Right forelimb (tissue), 1 donor: ENCODE data around the gene MEIS2.

Source experiments
- DNase-seq: peaks from one replicate; pipeline ENCODE4 v3.0.0-alpha.2; 2018

Gene MEIS2

DNA sequence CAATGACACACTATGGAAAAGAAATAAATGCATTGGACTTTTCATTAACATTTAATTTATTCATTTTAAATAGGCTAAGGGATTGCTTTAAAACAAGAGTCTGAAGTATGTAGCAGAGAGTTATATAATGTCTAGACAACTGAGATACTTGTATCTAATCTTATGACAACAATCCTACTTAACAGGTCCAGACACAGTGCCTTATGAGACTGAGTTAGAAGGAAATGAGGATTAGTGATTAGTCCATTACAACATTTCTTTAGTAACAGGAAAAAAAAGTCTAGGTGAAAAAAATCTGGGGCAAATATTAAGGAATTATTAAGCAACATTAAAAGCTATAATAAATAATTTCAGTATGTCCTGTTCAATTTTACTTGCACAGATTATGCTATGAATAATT, 140.6 kb downstream of the MEIS2 start:
- DNase-seq, result no peak

DNA sequence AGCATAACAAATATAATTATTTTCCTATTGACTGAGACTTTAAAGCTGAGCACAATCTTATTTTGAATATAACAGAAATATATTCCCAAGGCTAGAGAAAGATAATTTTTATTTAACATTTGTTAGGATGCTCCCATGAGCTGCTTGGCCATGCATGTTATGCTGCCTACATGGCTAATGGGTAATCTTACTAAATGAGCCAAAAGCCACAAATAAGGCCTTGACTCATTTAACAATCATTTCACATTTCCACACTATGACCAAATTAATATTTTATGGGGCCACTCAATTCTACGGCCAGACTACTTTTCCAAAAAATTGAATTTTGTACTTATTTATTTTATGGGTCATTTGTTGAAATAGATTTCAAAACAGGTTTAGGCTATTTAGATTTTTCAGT, 141.7 kb downstream of the MEIS2 start:
- no peak for DNase-seq

DNA sequence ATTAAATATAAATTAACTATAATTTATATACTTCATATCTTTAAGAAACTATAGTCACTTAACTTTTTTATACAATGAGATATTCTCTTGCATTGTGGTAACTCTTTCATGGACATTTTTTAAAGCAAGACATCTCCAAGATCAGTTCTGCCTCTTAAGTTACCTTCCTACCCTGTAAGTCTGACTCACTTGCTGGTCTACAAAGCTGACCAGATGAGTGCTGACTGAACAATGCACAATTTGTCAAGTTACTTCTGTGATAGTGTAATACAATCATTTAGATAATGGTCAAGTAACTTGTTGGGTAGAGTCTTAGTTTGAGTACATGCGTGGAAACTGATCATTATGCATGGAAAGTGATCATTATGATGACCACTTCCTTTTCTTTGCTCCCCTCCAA, 145.9 kb downstream of the MEIS2 start:
- no peak for DNase-seq

DNA sequence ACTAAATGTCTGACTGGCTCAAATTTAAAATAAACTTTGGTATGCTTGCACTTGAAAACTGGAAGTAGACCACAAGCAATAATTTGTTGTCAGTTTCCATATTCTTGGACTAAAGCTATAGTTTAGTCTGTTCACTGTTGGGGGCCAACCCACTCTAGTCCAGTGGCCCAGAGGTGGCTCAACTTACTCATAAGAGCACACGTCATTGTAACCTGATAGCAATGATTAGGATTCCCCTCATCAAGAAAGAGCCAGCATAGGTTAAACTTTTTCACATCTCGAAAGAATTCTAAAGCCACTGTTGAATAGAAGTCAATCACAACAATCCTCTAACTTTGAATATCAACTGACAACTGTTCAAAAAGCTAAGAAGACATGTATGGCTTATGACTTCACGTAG, 147.0 kb downstream of the MEIS2 start:
- DNase-seq, result no peak

DNA sequence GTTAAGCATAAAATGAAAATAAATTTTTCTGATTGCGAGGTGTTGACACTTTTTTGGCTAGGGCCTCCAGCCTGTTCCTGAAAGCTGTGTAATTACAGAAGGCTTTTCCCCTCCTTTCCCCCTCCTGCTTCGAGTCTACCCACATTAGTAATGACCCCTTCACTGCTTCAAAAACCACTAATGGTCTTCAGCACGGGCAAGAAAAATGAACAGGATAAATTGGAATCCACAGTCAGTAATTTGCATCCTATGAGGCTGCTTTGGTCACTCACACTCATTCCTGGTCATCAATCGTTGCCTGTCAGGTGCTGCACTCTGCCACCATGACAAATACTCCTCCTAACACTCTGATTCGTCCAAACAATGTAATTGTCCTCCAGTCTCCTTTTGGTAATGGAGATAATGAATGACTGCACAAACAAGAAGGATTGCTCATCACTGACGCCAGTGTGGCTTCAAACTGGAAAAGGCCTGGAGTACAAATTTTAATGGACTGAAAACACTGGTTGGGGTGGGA, 148.6 kb downstream of the MEIS2 start:
- no peak for DNase-seq

DNA sequence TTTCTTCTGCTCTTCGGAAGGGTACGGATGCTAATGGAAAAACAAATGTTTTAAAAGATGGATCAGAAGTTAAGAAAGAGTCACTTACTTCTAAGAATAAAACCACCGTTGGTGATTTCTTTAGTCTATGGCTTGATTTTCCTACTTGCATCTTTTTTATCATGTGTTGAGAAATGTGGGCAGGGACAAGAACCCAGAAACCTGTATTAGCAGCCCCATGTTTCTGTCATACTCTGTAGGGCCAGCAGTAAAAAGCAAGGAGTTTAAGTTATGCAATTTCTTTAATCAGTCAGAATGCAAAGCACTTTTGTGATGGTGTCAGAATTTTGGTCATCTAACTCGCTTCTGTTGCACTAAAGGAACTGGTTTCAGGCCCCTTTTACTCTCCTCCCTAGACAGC, 150.0 kb downstream of the MEIS2 start:
- no peak for DNase-seq

DNA sequence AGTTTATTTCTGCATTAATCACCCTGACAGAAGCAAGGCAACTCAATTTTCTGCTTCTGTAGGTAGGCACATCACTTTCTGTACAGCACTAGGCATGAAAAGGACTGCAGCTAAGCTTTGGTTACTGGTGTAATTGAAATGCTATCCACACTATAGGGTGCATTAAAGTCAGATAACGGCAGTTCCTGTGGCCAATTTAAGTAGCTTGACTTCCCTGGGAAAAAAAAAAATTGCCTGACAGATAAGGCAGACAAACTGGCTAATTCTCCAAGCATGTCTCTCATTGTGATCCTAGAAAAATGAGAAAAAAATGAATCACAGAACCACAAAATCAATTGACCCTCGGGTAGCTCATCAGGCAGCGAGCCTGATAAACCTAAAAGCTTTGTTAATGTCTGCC, 151.4 kb downstream of the MEIS2 start:
- no peak for DNase-seq

DNA sequence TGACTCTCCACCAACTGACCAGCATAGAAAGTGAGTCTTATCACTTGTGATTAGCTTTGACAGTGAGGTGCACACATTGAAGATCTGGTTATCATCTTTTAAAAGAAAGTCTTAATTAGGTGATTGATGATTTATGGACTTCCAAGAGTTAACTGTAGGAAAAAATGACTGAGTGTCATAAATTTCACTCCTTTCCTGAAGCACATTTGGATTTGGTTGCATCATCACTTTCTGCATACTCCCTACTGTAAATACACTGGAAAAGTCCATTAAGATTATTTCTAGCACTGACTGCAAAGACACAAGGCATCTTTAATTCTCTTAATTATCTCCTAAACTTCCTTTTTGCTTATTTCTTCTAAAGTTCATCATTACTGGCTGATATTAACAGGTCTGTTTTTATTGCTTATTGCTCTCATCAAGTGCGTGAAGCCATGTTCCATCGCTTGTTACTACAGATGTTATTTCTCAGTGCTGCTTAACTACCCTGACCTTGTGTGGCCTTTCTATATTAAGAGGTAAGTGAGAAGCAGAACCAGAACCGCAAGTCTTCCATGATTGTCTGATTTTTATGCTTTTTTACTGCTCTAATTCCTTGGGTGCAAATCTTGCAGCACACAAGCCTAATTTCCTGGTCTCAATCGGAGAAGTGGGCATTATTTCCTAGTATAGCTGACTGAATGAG, 153.2 kb downstream of the MEIS2 start:
- DNase-seq, result no peak

DNA sequence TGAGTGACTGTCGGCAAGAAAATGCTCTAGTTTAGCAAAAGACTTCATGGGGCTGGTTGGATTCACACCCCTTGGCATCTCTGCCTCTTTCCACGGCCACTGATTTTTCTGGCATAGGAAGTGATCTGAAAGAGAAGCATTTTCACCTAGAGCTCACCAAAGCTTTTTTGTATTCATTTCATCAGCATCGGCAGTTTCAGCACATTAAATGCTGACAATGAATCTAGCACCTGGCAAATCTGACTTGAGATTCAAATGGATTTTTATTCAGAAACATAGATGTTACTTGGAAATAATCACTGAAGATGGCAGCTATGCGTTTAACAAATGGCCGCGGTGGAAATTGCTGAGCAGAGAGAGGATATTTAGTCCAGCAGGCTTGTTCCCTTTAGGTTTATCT, 155.9 kb downstream of the MEIS2 start:
- DNase-seq, result no peak

DNA sequence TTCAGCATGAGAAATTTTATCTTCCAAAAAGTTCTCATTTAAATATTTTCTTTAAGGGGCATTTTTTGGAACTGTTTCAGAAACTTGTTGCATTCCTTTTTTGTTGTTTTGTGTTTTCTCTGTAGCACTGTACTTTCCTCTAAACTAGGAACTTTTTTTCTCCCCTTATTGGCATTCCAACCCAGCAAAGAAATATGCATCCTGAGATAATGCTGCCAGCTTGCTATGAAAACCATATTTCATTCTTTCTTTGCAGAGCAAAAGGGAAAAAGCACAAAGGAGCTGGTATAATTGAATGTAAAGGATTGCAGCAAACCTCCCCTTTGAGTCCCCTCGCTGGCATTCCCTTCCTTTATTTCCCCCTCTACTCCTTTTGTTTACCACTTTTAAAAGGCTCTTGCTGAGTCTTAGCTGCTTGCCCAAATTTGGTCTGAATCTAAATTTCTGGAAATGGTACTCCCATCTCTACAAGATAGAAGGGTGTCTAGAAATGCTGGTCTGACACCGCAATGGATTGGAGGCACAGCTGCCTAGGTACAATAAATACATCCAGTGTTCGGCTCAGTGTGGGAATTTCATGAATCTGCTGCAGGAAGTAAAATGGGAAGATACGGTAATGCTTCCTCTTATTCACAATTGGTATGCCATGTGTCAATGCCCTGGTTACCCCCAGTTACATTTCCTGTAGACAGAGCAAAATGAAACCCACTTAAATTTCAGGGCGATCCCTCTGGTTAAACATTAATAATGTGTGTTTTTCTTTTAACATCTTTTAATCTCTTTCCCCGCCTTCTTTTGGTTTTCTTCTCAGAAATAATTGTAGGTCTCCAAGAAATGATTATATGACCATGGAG, 156.6 kb downstream of the MEIS2 start:
- DNase-seq, result no peak

DNA sequence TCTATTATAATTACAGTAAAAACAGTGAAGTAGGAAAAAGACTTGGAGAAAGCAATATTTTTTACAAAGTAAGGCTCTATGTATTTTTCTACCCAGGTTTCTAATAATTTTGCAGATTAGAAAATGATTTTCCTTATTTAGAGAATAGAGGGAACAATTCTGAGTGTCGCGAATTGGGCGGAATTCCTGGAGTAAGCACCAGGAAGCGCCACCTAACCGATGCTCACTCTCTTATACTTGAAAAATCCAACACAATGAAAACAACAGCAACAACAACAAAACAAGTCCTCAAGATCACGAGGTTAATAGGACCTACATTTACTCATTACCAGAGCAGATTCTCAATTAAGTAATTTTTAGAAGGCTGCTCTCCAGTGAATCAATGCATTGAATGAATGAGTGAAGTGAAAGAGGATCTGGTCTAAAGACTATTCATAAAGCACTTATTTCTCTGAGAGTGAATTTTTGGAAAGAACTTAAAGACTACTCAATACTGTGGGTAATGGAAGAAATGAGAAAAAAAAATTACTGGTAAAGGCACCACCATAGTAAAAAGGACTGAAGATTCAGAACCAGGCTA, 158.0 kb downstream of the MEIS2 start:
- DNase-seq, result no peak

DNA sequence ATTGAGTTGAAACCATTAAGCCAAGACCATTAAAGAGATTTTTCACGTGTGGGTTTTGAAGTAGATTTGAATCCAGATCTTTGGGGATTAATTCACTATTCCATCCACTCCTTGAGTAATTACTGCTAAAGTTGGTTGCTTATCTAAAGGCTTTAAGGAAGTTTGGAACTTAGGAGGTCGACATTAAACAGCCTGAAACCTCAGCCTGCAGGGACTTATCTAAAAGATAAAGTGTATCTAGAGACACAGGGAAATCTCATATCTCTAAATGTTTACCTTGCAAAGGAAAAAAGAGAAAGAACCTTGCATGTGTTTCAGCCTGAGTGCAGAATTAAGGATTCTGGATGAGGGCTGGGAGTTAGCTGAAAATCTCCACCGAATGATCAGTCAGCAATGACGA, 158.6 kb downstream of the MEIS2 start:
- no peak for DNase-seq

DNA sequence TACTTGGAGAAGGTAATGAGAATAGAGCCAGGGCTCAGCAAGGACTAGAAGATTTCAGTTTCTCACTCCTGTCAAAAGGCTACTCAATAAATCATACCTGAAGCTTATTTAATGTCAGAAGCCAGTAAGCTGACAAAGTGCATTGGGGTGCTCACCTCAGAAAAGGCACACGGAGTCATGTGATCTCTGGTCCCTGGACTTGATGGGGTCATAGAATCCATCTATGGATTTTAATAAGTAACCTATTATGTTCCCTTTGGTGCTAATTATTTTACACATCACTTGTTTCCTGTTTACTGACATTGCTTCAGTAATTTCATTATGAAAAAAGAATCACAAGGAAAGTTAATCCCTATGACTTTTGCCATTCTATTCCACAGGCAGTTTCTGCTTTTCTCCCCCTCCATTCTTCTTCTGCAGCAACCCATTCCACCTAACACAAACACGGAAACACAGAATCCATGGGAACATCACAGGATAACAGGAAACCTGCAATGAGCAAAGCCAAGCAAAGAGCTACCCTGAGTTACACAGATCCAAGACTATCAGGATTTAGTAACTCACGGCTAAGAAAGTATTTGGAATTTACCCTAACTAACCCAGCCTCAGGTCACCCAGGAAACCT, 159.6 kb downstream of the MEIS2 start:
- no peak for DNase-seq

DNA sequence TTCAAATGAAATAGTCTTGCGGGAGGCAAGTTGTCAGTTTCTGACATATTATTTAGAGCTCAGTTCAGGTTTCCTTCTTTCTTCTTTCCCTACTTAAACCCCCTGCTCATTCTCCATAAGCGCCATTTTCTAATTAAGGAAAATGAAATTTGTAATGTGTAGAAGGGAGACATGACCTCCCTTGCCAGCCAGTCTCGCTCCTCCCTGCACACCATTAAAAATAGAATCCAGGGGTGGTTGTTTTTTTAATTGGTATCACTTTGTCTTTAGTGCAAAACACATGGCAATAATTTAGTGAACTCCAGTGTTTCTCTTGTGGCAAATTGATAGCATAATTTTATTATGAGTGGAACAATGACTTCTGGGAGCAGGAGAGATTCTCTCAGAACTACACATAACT, 160.1 kb downstream of the MEIS2 start:
- no peak for DNase-seq

DNA sequence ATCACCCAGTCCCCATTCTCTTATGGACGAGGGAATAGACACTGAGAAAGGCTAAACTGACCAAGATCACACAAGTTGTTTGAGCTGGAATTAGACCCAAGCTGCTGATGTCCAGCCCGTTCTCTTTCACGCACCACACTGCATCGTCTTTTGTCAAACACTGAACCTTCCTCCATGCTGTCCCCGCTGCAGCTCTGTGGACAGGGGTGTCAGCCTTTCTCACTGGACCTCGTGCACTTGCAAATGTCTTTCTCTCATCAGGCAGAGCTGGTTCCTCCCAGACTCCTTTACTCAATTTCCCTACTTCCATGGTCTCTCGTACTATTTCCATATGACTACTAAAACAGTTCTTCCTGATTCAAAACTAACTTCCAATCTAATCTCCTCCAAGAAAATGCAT, 161.6 kb downstream of the MEIS2 start:
- no peak for DNase-seq

DNA sequence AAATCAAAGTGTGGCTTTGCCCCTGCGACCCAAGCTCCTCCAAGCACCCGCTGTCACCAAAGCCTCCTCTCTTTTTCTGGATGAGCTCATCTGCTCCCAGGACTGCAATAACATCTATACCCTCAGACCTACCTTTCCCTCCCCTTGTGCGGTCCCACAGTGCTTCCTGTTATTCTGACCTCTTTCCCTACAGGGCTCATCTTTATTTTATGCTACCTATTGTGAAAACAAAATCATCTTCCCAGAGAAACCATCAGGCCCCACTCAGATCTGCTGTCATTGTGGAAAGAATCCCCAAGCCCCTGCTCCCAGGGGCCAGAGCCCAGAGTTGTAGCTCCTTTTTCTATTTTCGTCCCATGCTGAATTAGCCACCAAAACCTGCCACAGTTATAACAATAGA, 162.2 kb downstream of the MEIS2 start:
- no peak for DNase-seq

DNA sequence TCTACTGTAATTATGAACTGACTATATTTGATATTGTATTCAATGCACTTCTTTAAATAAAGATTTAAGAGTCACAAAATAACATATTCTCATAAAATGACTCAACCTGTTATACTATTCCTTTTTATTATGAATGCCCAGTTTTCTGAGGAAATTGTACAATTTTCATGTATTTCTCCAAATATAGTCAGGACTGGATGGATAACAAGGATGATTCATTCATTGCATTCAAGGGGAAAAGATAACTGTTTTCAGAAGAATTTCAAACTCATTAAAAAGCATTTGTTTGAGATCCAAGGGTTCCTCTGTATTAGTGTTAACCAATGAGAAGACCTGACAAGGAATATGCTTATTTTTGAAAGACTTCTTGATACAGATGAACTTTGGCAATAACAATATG, 163.7 kb downstream of the MEIS2 start:
- no peak for DNase-seq

DNA sequence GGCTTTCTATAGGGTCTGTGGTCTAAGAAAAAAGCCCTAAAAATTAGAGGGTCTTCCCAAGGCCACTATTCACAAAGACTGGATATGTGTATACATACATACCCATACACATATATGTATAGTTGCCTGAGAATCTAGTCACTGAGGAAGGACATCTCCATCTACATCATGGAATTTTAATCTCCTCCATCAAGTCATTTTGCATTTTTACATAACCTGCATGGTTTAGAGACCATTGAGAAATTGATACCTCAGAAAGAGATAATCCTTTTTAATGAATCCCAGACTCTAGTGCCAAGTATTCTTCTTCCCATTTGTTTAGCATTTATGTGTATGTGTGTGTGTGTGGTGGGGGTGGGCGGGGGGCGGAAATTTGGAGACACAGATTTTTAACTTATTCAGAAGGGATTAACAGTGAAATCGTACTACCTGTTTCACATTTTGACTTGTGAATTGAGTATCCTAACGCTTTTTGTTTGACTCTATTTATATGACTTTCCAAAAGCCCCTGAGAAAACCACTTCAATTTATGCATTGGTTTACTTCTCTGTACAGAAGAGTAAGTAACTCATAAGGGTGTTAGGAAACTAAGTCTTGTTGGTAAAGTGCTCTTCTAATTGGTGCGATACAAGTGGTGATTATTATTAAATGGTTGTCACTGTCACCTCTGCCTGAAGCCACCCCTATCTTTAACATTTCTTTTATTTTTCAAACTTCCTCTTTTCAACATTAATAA, 166.9 kb downstream of the MEIS2 start:
- DNase-seq, result no peak

DNA sequence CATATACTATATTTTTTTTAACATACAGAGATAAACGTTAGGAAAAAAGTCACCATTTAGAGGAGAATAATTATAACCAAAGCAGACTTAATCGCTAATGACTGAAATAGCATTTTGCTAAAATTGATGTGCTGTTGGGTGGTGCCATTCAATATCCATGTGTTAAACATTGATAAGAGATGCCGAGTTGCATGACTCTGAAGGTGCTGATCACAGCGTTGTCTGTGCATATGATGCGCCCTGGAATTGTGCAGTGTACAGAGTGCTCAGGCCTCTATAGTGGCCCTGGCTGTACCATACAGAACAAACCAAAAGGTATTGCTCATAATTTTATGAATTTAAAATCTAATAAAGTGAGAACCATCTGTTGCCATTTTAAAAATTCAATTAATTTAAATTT, 168.3 kb downstream of the MEIS2 start:
- DNase-seq, result no peak

DNA sequence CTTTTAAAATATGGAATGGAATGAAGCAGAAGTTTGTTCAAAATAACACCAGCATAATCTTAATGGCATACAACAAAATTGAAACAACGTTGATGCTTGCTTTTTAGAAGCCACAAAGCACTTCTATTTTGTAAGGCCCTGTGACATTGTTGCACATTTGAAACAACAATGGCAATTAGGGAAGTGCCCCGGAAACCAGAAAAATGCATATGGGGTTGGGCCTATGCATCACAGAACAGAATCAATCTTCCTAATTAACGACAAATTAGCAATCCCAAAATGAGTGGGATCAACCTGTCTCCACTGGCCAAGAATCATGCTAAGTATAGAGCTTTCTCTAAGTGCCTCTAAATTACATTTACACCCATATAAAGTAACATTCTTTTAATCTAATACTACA, 168.9 kb downstream of the MEIS2 start:
- DNase-seq, result no peak

DNA sequence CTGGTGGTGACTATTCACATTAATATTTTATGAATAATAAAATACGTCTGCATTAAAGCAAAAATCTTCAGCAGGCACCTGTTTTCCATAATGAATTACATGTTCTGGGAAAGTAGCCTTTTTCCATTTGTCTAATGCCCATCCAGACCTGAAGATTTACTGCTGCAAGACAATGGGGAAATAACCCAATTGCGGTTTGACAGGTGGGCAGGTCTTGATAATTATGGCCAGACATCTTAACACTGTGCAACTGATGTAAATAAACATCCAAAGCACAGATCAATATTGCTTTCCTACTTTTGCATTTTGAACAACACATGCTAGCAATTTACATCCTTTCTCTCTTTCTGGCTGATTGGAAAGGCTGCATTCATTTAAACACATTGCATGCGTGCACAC, 173.9 kb downstream of the MEIS2 start:
- no peak for DNase-seq

DNA sequence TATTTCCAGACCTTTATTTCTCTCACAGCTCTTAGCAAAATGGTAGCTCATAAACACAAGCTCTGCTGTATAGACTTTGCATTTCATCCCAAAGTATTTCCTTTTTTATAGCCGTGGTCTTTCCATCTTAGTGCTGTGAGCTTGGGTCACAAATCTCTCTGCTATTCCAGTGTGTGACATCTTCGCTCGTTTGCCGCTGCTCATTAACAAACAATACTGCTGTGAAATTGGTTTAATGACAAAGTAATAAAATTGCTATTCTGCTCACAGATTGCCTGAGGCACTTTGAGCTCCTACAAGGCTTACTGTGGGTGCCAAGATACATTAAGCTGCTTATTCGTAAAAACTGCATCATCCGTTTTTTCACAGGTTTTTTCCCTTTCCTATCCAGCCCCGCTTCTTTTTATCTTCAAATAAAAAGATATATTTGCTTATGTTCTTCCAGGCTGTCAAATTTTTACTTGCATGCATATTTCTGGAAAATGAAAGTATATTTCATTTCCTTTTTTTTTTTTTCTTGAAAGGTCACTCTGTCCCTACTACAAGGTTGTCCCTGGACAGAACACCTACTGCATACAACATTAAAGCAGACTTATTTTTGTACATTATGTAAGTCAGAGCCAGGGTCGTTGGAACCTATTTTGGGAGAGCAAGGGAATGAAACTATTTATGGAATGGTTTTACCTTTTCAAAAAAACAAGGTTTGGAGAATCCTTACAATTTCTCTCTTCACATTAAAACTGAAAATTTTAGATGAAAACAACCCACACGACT, 174.5 kb downstream of the MEIS2 start:
- DNase-seq, result no peak
